Ascending aorta (tissue), 2 donors: ENCODE data around the gene BNIP1. TPM values are rescaled to one million over a fixed set of nuclear protein-coding genes. Genes with fewer than 3 reads are reported as not detected.

Experiments used
- DNase-seq, 2 donors: peaks; one replicate each; pipeline ENCODE4 v3.0.0-alpha.2; 2019; ENCODE audit warnings: low spot score in 2 of 2
- H3K27ac ChIP-seq, 2 donors: fragments of 200-600 bp; sonication (generic); one replicate each; pipeline ENCODE4 v1.5.1; 2016 to 2017; ENCODE audit warnings: mild to moderate bottlenecking in 1 of 2
- H3K27me3 ChIP-seq: fragments of 200-600 bp; sonication (generic); one replicate; pipeline ENCODE4 v1.5.1; 2017
- H3K36me3 ChIP-seq, 2 donors: fragments of 200-600 bp; sonication (generic); one replicate each; pipeline ENCODE4 v1.5.1; 2016
- H3K4me1 ChIP-seq, 2 donors: fragments of 200-600 bp; sonication (generic); one replicate each; pipeline ENCODE4 v1.5.1; 2016 to 2017; ENCODE audit warnings: mild to moderate bottlenecking in 1 of 2
- H3K4me3 ChIP-seq, 2 donors: fragments of 200-600 bp; sonication (generic); one replicate each; pipeline ENCODE4 v1.5.1; 2016 to 2017; ENCODE audit warnings: mild to moderate bottlenecking in 1 of 2
- H3K9me3 ChIP-seq, 2 donors: fragments of 200-600 bp; sonication (generic); one replicate each; pipeline ENCODE4 v1.5.1; 2016
- CTCF ChIP-seq, 3 experiments: fragments of 200-600 bp in 2 of 3; fragments of 450-650 bp in 1 of 3; sonication (generic) in 2 of 3; IDR thresholded peaks; one replicate each; pipeline ENCODE4 v1.5.1; 2016 to 2019; ENCODE audit warnings: antibody characterized with exemption in 3 of 3, mild to moderate bottlenecking in 1 of 3, moderate library complexity in 1 of 3
- intact Hi-C: fragments of 100-400 bp; cut with DNase I; formaldehyde crosslinking; loops from one replicate; pipeline ENCODE4 v1.15.1; 2023
- total RNA-seq: library from RNA; depleted of rRNA; stranded (reverse); fragments of >200 nt; gene quantifications from one replicate; pipeline ENCODE4 v1.1.0, GENCODE V29; 2016

The BNIP1 gene
- total RNA-seq, 1 donor from 2014 or later, result 11.3 TPM

- no peak for TF ChIP-seq CTCF (IDR thresholded peaks at IDR 0.05)
- no peaks in the 10 kb centered on the region for H3K27me3 ChIP-seq
- no peak overlapping the region for H3K4me3 ChIP-seq
- no peaks in the 10 kb centered on the region for H3K4me1 ChIP-seq
- intact Hi-C loops, result no loop called here
- no peaks in the 10 kb centered on the region for H3K36me3 ChIP-seq
- no peaks in the 10 kb centered on the region for H3K9me3 ChIP-seq
- H3K27ac ChIP-seq, result no peak overlapping the region
- no peak for DNase-seq
These were observed 52.0 kb downstream of the BNIP1 start for GRCh38 chr5:173196133-173196952.

GRCh38 chr5:173197375-173197891, 53.1 kb downstream of the BNIP1 start:
- no peak for DNase-seq
- no peaks in the 10 kb centered on the region for H3K9me3 ChIP-seq
- H3K27ac ChIP-seq, result no peak overlapping the region
- no peaks in the 10 kb centered on the region for H3K36me3 ChIP-seq
- no peaks in the 10 kb centered on the region for H3K27me3 ChIP-seq
- H3K4me1 ChIP-seq, result peaks cover 0 to 3% of the 10 kb centered on the region in 2 donors
- intact Hi-C loops, result no loop called here
- H3K4me3 ChIP-seq, result no peak overlapping the region
- TF ChIP-seq CTCF (IDR thresholded peaks at IDR 0.05), result no peak

DNA sequence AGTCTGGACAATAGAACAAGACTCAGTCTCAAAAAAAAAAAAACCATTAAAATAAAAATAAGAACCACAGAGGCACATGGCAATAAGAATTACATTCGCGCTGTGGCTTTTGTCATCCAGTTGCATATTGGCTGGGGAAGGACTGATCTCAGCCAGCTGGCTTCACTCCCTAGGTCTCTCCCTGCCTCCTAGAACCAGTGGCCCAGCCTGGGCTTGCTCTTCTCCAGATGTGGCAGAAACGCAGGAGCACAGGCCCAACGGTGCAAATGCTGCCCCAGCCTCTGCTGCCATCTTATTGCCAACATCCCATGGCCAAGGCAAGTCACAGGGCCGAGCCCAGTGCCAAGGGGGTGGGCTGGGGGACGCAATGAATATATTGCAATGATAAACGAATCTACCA, 53.7 kb downstream of the BNIP1 start:
- intact Hi-C loops, result no loop called here
- no peak overlapping the region for H3K4me3 ChIP-seq
- no peak for DNase-seq
- no peaks in the 10 kb centered on the region for H3K9me3 ChIP-seq
- TF ChIP-seq CTCF (IDR thresholded peaks at IDR 0.05), result no peak
- no peak overlapping the region for H3K27ac ChIP-seq
- H3K27me3 ChIP-seq, result no peaks in the 10 kb centered on the region
- H3K4me1 ChIP-seq, result peaks cover 0 to 6% of the 10 kb centered on the region in 2 donors
- no peaks in the 10 kb centered on the region for H3K36me3 ChIP-seq

- intact Hi-C loops, result no loop called here
- H3K27ac ChIP-seq, result no peak overlapping the region
- TF ChIP-seq CTCF (IDR thresholded peaks at IDR 0.05), result no peak
- H3K4me3 ChIP-seq, result no peak overlapping the region
- peaks cover 4% of the 10 kb centered on the region for H3K27me3 ChIP-seq
- no peaks in the 10 kb centered on the region for H3K9me3 ChIP-seq
- H3K36me3 ChIP-seq, result no peaks in the 10 kb centered on the region
- no peak for DNase-seq
- peaks cover 0 to 7% of the 10 kb centered on the region in 2 donors for H3K4me1 ChIP-seq
These were observed 56.0 kb downstream of the BNIP1 start for GRCh38 chr5:173200356-173200755.

DNA sequence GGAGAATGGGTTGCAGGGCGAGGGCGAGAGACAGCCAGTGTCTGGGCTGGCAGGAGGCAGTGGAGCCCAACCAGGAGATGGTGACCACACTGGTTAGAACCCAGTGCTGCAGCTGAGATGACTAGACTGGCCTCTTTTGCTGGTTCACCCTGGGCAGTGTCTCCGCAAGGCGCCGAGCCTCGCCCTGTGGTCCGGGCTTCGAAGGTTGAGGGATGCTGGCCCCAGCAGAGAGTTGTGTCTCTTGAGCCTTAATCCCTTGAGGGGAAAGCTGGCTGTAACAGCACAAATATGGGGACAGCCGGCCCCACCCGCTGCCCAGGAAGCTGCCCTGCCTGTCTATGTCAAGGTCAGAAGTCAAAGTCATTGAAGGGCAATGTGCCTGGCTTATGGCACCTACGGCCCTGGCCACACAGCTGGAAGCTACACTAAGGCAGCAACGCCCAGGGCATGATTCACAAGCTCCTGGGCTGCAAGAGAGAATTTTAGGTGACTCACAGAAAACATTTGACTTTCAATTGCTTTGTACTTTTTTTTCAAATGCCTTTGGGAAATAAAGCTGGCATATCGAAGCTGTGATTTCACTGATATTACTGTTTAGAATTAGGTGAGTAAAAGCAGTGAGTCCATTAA, 57.4 kb downstream of the BNIP1 start:
- no peak overlapping the region for H3K27ac ChIP-seq
- peaks cover 0 to 7% of the 10 kb centered on the region in 2 donors for H3K4me1 ChIP-seq
- no peak for DNase-seq
- no peaks in the 10 kb centered on the region for H3K9me3 ChIP-seq
- peaks cover 4% of the 10 kb centered on the region for H3K27me3 ChIP-seq
- no peak overlapping the region for H3K4me3 ChIP-seq
- no peak for TF ChIP-seq CTCF (IDR thresholded peaks at IDR 0.05)
- H3K36me3 ChIP-seq, result no peaks in the 10 kb centered on the region
- intact Hi-C loops, result no loop called here
